Fibroblast of peridontal ligament (primary cell): Measurements from ENCODE around the gene PFKFB4.
A peak's percentile ranks its signal among the peaks of the same experiment; 100 is the strongest.

ENCODE experiments used
- DNase-seq: peaks from one replicate; pipeline ENCODE4 v3.0.0-alpha.2; 2010; ENCODE audit errors: extremely low read depth

PFKFB4 gene

DNA sequence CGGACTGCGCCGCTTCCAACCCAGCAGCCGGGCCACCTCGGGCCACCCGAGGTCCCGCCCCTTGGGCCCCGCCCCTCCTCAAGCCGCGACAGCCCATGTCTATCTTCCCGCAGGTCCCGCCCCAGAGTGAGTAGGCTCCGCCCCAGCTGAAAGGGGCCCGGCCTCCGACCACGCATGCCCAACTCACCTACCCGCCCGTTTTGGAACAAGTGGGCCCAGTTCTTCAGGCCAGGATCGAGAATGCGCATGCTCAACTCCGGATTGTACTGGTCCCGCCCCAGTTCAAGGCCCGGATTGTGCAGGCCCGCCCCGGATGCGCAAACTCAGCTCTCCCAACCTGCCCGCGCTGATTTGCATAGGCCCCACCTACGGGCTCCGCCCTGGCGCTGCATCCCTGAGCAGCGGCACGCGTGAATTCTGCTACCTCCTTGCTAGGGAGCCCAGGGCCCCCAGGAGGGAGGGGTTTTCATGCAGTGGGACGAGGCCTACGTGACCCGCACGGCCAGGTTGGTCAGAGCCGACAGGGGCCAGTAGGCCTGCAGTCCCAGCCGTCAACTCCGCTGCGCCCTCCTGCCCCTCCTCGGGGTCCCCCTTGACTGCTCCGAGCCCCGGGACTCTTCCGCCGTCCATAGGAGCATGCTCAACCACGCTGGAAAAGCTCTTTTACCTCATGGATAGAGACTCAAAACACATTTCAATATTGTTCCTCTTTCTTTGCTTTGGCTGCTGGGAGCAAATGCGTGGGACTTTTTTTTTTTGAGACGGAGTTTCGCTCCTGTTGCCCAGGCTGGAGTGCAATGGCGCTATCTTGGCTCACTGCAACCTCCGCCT lies at the start of gene PFKFB4:
Gene PFKFB4 (minus strand): TSS at position 8 of the 831 bp plus-strand sequence. CDS start 26 bp downstream, outside the sequence.
- peak; percentile 99 for DNase-seq

DNA sequence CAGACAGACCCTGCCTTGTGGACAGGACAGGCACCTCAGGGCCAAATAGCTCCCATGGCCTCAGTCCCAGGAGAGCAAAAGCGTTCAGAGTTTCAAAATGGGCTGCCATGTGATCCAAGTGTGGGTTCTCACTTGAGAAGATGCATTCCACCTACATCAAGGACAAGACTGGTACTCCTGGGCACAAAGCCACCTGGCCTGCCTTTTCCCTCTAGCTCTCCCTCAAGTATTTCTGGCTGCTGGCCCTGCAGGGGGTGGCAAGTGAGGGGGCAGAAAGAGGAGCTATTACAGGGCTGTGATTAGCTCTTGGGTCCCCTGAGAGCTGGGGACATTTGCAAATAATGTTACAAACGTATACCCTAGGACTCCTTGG lies 45.0 kb upstream of the PFKFB4 start:
- no peak for DNase-seq

DNA sequence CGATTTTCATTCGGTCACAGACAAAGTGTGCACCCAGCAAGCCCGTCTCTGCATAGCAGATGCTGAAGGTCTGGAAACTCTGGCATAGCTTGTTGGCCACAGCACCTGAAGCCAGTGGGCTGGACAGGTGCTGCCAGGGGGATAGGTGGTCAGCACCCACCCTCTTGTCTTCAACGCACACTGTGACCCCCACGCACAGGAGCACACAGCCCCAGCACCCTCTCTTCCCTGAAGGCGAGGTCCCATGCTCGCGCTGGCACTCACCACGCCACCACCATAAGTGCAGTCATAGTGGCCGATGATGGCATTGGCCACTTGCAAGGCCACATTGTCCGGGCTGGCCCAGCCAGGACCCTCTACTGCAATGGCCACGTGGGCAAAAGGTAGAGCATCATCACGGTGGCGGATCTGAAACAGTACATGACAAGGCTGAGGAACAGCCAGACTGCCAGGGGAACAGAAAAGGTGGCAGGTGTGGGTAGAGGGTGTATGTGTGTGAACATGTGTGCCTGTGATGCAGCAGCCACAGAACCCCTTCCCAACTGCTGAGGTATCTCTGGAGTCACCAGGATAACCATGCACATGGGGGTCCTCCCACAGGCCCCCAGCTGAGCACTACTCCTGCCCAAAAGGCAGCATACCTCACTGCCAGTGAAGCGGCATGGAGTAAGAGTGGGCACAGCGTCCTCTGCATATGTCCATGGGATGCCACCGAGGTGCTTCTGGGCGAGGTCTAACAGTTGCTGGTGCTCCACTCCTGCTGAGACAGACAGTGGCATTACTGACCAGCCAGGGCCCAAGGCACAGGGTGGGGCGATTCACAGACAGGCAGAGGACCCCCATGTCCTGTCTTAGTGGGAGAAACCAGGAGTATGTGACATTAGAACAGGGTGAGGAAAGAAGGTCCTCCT lies 44.4 kb upstream of the PFKFB4 start:
- DNase-seq = no peak

DNA sequence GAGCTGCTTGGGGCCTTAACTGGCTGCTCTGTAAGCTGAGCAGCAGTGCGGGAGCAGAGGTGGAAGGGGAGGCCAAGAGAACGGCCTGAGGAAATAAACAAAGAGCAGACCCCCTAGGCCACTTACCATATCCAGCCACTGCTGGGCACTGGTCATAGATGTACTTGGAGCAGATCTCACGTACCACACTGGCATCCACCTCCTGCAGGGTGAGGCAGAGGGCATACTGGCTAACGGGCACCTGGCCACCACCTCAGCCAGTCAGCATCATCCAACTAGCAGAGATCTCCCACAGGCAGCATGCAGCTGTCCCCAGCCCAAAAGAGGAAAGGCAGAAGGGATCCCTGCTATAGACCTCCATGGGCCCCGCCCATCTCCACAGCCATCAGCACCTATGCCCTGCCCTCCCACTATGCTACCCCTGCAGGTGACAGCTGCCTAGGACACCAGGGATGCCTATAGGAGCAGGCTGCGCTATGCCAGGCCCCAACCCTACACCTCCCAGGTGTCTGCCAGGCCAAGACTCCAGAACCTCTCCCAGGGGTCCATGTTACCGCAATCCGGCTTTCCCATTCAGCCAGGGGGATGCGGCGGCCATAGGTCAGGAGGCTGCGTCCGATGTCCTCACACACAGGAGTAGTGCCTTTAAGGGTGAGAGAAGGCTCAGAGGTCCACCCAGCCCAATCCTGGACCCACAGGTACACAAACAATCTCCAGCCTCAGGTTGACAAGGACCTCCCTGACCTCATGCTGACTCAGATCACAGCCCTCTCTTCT lies 43.1 kb upstream of the PFKFB4 start:
- no peak for DNase-seq

DNA sequence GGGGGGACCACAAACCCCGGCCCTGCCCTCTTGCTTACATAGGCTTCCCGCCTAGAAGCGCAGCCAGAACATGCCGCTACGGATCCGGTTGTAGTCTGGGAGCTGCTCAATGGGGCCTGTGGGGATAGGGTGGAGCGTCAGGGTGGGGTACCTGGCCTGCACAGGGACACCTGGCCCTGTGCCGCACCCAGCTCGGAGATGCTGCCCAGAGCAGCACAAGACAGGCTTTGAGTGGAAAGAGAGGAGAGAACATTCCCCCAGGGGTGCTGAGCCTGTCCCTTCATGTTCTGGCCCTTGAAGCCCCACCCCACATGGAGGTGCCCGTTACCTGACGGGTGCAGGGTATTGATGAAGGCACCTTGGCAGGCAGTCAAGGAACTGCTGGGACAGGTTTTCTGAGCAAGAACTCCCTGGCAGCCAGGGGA lies 42.5 kb upstream of the PFKFB4 start:
- DNase-seq = no peak

DNA sequence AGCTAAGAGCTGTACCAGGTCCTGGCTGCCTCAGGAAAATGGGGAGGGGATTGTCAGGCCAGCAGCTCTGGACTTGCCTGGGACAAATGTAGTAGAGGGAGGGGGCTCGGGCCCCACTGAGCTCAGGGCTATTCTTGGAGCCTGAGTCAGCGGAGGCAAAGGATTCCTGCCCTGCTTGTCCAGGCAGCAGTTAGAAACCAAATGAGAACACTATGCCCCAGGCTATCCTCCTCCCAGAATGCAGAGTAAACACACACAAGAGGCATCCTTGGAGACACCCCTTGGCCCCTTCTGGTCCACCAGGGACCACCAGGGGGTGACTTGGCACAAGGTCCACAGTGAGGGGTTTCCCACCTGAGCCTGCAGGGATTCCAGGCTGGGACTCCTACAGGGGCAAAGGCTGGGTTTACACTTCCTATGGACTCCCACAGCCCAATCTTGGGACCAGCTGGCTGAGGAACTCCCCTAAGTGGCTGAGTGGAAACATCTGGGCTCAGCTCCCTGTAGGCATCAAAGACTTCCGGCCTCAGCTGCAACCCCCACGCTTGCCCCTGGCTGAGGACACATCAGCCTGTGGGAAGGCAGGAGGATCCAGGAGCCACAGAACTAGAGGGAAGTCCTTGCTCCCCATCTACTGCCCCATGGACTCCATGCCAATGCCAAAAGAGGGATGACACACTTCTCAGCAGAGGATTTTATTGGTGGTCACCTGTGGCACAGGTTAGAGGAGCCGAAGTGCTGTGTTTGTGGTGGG lies 41.9 kb upstream of the PFKFB4 start:
- peak; percentile 94 for DNase-seq

DNA sequence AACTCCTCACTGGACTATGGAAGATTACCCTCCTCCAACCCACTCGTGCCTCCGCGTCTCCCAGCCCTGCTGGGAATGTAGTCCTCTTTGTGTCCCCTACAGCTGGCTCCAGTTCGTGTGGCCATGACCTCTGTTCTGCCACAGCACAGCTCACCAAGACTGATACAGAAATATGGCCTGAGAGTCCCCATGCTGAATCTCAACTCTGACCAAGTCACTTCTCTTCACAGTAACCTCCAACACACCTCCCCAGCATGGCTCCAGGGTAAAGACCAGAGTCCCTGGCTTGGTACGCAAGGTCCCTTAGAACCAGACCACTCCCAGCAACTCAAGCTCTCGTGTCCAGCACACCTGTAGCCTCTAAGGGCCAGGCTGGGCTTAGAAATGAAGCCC lies 40.8 kb upstream of the PFKFB4 start:
- no peak for DNase-seq

DNA sequence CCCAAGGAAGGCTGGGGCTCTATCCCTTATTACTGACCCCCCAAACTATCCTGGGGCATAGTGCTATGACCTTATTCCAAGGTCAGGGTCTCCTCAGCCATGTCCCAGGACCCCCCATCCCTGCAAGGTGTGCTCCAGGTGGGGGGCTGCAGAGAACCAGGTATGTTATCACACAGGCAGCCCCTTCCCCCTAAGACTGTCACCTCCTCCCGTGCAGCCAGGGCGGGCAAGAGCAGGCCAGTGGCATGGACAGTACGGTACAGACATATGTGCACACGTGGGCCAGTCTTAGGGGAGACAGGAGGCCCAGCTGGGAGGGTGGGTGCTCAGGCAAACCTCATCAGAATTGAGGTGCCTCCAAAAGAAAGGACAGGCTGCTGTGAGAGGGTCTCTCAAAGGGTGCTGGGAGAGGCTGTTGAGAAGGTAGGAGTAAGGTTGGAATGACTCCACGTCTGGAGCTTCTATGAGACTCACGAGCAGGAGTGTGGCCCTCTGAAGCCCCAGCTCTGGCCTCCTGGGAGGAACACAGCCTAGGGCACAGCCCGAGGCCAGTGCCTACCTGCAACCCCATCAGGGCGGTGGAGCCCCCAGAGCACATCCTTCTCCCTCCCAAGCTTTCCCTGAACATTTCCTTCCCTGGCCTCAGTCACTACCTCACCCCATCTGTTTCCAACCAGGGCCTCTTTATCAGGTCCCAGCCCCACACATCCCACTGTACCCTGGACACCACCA lies 40.2 kb upstream of the PFKFB4 start:
- no peak for DNase-seq

DNA sequence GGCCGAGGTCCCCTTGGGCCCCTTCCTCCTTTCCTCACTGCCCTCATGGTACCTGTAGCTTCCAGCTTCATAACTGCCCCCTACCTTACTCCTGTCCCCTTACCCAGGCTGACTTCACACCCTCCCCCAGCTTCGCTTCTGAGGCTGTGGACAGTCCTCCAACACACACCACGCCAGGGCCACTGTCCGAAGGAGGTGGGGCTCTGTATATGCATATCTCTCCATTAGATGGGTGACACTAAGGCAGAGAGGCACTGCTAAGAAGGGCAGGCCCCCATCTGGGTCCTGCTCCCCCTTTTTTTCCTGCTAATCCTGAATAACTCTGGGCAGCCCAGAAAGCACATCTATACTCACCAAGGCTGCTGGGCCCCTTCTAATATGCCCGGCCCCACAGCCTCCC lies 39.6 kb upstream of the PFKFB4 start:
- DNase-seq = no peak

DNA sequence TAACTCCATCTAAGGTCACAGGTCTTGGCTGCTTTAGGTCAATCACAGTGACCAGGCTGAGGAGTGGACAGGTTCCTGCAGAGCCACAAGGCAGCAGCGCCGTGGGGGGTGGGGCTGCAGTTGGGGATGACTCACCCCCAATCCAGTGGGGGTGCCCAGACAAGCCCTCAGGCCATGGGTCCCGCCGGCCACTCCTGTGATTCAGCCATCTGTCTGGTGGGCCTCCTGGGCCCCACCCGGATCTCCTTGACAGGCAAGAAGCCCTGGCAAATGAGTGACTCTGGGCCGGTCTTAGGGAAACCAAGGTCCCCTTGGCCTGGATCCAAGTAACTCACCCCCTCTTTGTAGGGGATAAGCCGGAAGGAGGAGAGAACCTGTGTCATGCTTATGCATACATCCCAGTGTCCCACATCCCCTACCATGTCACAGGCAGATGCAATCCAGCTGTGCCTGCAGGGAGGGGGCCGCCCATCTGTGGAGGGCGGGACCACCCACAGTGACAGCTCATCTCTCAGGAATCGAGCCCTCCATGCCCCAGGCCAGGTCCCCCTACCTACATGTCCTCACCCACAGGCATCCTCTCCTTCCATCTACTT lies 39.0 kb upstream of the PFKFB4 start:
- DNase-seq = peak; percentile 58

DNA sequence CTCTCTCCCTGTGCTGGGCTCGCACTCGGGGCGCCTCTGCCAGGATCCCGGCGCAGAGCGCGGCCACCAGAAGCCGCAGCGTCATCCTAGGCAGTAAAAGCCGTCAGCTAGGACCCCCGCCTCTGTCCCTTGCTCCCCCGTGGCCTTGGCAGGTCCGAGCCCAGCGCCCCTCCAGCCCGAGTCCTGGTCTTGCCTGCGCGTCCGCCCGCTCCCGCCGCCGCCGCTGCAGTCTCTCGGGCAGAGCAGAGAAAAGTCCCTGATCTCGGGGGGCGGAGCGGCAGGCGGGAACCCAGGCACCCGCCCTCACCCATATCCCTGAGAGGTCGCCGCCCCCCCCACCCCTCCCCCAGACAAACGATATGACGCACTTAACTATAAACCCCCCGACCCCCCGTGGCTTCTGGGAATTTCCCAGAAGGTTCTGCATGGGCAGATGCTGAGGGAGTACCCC lies 38.5 kb upstream of the PFKFB4 start, which contains the start of gene COL7A1:
Gene COL7A1 (minus strand): TSS at position 255 of the 451 bp plus-strand sequence. CDS start 170 bp downstream, at position 85.
- DNase-seq = no peak

DNA sequence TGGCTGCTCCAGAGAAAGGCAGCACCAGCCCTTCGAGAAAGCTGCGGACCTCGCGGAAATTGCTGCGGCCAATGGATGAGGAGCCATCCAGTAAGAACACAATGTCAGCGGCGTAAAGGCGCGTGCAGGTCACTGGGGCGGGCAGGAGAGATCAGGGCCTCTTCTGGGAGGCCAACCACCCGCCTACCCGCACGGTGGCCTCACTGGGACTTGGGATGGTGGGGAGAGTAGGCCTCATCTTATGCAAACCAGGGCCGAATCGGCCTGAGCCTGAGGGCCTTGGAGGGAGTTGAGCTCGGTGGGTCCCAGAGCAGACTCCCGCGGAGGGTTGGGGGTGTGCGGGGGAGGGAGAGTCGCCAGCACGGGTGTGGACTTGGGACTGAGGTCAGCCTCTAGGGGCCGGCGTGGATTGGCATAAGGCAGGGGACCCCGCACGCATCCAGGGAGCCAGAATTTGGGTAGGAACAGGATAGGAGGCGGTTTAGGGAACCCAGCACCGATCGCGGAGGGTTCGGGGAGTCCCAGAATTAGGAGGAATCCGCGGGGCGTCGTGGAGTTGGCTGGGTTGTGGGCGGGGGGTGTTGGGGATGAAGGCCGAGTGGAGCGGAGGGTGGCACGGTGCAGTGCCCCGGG lies 37.9 kb upstream of the PFKFB4 start:
- peak; percentile 45 for DNase-seq

DNA sequence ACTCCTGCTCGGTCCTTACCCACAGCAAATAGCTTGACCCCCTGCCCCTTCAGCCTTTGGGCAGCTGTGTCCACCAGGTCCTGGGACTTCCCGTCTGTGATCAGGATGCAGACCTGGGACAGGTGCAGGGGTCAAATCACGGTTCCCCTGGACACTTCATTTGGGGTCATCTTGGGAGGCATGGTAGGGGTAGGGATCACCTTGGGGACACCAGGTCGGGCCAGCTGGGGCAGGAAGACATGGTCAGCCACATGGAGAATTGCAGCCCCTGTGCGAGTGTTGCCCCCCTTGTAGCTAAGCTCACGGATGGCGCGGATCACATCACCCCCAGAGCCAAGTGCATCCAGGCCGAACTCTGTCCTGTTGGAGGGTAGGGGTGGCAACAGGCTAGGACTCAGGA lies 36.7 kb upstream of the PFKFB4 start:
- no peak for DNase-seq

DNA sequence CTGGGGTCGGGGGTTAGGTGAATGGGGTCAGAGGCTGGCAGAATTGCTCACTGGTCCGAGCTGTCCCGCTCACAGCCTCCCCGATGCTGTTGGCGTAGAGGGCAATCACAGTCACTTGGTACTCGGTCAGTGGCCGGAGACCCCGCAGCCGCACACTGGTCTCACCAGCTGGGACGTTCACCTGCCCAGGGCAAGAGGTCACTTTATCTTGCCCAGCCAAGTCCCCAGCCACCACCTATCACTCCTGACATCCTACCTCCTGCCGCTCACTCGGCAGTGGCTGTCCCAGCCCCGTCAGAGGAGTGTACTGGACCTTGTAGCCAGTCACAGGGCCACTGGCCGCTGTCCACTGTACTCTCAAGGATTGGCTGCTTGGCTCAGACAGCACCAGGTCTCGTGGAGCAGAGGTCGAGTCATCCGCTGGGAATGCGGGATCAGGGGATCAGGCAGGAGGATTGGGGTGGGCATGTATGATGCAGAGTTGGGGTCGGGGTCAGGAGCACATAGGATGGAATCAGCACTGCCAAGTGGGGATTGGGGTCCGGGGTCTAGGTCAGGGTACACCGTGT lies 36.0 kb upstream of the PFKFB4 start:
- DNase-seq = no peak

DNA sequence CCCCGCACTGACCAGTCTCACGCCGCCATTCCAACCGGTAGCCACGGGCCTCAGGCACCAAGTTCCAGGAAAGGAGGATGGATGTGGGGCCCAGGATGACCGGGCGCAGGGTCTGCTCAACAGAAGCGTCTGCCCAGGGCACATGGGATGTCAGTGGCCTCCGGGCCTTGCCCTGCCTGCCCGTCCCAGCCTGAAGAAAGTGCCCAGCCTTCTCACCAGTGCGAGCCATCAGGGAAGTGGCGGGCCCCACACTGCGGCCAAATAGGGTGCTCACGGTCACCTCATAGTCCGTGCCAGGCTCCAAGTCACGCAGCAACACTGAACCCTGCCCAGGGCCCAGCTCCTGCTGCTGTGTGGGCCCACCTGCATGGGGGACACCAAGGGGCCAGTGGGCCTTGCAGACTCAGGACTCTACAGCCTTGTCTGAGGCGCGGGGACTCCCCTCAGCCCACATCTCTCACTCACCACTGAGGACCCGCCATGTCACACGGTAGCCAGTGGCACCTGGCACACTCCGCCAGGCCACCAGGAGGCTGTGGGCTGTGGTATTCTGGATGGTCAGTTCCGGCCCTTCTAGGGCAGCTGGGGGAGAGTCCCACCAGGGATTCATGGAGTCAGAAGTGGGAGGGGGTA lies 35.4 kb upstream of the PFKFB4 start:
- no peak for DNase-seq

DNA sequence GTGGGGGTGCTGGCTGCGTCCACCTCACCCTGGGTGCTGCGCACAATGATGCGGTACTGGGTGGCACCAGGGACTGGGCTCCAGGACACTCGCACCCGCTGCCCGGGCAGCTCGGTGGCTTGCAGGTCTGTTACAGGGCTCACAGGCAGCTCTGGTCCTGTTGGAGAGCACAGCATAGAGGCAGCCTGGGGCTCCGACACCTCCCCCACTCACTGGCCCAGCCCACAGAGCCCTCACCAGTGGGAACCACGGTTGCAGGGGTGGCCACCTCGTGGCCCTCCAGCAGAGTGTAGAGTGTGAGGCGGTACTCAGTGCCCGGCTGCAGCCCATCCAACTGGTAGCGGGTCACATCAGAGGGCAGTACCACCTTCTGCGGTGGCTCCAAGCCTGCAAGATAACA lies 34.8 kb upstream of the PFKFB4 start:
- DNase-seq = no peak

DNA sequence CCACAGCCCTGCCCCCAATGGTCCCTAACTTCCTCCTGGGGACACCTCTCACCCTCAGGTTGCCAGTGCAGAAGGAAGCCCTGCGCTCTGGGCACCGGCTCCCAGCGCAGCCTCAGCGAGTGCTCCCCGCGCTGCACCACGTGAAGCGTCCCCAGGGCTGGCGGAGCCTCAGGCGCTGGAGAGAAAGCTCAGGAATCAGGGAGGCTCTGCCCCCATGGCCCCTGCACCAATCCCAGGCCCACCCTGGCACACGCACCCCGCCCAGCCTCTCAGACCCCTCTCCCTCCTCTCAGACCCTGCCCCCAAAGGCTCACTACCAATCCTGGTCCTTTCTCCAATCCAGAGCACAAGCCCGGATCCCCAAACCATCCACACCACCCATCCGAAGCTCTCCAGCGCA lies 31.6 kb upstream of the PFKFB4 start:
- no peak for DNase-seq

DNA sequence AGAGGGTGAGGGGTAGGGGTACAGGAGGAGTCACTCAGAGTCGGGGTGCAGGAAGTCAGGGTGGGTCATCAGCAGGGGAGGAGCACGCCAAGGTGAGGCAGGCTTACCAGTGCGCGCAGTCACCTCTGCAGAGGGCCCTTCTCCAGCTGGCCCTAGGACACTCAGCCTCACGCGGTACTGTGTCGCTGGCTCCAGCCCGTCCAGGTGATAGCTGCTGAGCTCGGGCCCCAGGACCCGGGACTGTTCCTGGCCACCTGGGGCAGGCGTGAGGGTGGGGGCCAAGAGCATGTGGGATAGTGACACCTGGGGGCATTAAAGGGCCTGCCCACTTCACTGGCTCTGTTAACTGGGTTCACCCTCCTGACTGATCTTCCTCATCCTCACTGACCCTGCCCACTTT lies 31.1 kb upstream of the PFKFB4 start:
- DNase-seq = no peak

DNA sequence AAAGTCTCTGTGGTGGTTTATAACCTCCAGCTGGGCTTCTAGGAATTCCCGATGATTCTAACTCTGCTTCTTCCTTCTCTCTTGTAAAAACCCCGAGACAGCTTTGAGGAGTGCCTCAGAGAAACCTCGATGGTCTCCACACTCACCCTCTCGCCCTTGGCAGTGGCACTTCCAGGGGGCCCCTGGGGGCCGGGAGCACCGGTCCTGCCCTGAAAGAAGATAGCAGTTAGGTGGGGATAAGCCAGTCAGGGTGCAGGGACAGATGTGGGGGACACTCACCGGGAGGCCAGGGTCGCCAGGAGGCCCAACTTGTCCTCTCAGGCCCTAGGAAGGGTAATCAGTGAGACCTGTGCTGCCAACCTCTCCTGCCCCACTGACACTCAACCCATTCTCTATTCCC lies 28.8 kb upstream of the PFKFB4 start:
- no peak for DNase-seq
